ENCODE results near the gene WWC1.

DNA sequence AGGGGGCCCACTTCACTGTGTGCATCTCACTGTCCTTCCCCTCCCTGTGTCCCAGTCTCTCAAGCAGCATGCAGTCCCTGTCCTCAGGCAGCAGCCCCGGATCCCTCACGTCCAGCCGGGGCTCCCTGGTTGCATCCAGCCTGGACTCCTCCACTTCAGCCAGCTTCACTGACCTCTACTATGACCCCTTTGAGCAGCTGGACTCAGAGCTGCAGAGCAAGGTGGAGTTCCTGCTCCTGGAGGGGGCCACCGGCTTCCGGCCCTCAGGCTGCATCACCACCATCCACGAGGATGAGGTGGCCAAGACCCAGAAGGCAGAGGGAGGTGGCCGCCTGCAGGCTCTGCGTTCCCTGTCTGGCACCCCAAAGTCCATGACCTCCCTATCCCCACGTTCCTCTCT is 132.0 kb downstream of the WWC1 start:
- TF ChIP-seq, protein P1, sequence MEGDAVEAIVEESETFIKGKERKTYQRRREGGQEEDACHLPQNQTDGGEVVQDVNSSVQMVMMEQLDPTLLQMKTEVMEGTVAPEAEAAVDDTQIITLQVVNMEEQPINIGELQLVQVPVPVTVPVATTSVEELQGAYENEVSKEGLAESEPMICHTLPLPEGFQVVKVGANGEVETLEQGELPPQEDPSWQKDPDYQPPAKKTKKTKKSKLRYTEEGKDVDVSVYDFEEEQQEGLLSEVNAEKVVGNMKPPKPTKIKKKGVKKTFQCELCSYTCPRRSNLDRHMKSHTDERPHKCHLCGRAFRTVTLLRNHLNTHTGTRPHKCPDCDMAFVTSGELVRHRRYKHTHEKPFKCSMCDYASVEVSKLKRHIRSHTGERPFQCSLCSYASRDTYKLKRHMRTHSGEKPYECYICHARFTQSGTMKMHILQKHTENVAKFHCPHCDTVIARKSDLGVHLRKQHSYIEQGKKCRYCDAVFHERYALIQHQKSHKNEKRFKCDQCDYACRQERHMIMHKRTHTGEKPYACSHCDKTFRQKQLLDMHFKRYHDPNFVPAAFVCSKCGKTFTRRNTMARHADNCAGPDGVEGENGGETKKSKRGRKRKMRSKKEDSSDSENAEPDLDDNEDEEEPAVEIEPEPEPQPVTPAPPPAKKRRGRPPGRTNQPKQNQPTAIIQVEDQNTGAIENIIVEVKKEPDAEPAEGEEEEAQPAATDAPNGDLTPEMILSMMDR (IDR thresholded peaks at IDR 0.05; ENCODE audit: insufficient read depth, low read depth, low read length) = no peak
- TF ChIP-seq EZH2 (IDR thresholded peaks at IDR 0.05; ENCODE audit: insufficient read depth, low read length) = no peak
